Stimulated activated CD4-positive, alpha-beta T cell treated with anti-CD3 and anti-CD28 coated beads, TNF-alpha, amount 100 ng/mL, for 48 hours (primary cell): Measurements from ENCODE around the gene SLC36A2.
A peak's percentile ranks its signal among the peaks of the same experiment; 100 is the strongest.
"Not testable (repeated sequence)": the region's sequence is repeated elsewhere in the genome, so short reads cannot be mapped to it uniquely, and the experiment has no call there.

Source experiments
- DNase-seq, 3 donors: peaks; one replicate each; pipeline ENCODE4 v3.0.0-alpha.2; 2020; ENCODE audit warnings: low read depth in 3 of 3

SLC36A2 gene

DNA sequence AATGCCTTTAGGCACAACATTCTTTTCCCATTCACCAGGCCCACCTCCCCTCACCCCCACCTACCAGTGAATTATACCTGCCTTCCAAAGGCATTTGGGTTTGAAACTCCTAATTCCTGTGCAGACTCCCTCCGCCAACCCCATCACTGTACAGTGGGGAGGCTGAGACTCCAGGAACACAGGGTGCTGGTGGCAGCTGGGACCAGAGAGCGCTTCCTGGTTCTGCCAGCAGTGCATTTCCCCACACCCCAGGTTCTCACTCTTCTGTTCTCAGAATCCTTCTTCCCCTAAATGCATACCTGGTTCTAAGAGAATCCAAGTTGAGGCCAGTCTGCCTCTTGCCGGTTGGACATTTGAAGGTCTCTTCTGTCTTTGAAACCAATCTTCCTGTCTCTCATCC is 21.1 kb downstream of the SLC36A2 start:
- DNase-seq: no peak

DNA sequence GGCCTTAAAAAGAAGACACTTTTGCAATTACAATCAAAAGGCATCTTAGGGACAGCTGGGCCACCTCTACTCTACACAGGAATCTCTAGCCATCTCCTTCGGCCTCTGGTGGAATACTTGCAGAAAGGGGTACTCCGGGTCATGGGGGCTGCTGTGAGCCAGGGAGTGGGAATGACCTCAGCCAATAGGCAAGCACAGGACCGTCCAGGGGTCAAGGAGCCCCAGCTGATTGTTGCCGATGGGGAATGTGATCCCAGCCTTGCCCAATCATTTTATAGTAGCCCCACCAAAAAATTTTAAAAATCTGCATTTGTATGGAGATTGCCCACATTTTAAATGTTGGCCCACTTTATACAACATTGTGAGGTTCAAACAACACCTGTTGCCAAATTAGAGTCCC is 26.9 kb downstream of the SLC36A2 start:
- no peak for DNase-seq

DNA sequence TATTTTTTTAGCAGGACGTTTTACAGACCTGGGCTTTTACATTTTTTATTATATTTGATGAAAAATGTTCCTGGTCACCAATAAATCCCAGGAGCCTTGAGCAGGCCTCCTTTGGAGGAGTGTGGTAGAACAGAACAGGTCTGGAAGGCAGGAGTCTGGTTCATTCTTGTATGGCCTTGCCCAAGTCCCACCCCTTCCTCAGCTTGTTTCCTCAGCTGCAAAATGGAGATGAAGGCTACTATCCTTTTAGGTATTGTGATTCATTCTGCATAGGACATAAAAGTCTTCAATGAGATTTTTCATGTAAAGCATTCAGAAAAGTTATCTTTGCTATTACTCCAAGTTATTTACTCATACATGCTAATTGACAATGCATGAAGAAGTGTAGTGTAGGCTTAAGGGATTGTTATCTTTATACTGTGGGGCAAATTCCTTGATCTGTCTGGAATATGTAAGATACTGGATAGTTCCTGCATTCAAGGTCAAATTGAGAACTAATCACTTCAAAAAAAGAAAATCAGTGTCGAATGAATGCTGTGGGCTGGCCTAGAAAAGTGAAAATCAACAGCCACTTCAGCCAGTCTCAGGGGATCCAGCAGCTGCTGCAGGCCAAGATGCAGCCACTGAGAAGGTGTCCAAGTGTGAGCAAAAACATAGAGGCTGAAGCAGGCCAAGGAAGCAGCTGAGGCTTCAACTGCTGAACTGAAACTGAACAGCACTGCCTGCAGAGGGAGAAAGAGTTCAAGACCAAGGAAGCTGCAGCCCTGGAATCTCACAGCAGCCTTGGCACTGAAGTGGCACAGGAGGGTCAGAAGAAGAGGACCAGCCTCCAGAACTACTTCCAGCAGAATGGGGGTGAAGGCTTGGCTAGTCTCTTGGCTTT is 28.3 kb downstream of the SLC36A2 start:
- DNase-seq: no peak

DNA sequence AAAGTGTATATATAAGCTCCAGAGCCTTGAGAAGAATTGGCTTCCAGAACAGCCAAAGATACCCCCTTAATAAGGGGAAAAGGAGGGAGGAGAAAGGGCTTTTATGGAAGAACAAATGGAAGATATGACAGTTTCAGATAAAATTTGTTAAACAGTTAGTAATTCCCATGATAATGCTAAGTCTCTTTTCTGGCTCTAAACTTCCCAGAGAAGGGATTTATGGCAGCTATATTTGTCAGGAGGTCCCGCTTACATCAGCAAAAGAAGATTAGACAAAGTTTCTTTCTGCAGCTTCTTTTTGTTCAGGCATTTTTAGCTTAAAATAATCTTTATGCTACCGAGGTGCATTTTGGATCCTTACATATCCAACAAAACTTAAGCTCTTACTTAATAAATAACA is 29.5 kb downstream of the SLC36A2 start:
- no peak for DNase-seq

DNA sequence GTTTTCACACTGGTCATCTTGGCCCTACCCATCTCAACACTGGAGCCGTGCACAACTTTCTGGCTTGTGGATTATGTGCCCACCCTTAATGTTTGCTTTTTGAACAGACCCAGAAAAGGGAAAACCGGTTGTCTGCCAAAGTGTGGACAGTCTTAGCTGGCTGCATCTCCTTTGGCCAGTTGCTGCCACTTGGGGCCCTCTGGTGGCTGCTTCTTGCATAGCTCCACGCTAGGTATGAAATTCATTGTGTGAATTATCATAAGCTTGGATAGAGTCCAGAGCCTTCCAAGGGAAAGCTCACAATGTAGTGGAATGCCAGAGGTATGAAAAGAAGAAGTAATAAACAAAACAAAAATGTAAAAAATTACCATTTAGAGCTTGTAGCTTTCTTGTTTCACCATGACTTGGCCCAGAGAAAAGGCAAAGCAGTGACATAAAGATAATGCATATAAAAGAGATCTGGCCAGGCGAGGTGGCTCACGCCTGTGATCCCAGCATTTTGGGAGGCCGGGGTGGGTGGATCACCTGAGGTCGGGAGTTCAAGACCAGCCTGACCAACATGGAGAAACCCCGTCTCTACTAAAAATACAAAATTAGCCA is 31.3 kb downstream of the SLC36A2 start:
- peak in 2 of 3 donors; percentile 36 to 37 for DNase-seq

DNA sequence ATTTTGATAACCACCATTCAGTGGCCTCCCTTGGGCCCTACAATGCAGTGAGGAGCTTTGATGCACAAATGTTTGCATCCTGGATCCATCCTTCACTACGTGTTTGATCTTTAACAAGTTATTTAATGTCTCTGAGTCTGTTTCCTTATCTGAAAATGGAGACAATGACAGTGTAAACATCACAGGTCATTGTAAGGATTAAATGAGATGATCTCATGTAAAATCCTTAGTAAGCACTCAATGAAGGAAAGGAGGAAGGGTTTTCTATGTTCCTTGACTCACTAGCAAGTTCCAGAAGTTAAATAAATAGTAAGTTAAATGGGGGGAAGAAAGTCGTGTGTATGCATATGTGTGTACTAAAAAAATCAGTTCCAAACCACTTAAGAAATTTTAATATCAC is 34.0 kb downstream of the SLC36A2 start:
- DNase-seq: no peak

DNA sequence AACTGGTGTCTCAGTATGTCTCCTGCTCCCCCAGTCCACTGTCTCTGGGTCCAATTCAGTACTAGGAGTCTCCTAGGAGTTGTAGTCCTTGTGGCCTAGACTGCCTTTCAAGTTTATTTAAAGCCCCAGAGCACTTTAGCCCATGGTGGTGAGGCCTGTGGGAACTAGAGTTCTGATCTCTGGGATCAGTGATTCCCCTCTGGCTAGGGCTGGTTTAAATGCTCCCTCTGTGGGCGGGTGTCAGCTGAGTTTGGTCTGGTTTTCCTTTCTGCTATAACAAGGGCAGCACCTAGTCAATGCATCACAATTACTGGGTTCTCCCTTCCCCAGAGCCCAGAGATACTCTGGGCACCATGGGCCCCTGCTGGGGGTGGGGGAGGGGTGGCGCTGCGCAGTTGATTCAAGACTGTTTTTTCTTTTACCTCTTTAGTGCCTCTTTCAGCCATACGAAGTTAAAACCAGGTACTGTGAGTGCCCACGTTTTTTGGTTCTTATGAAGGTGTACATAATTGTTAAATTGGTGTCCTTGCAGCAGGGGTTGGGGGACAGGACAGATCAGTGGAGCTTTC is 34.5 kb downstream of the SLC36A2 start:
- DNase-seq: no peak

DNA sequence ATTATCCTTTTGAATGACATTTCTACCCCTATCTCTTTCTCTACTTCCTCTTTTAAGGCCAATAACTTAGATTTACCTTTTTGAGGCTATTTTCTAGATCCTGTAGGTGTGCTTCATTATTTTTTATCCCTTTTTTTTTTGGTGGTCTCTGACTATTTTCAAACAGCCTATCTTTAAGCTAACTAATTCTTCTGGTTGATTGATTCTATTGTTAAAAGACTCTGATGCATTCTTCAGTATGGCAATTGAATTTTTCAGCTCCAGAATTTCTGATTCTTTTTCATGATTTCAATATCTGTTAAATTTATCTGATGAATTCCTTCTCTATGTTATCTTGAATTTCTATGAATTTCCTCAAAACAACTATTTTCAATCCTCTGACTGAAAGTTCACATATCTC is 36.4 kb downstream of the SLC36A2 start:
- DNase-seq: no peak

DNA sequence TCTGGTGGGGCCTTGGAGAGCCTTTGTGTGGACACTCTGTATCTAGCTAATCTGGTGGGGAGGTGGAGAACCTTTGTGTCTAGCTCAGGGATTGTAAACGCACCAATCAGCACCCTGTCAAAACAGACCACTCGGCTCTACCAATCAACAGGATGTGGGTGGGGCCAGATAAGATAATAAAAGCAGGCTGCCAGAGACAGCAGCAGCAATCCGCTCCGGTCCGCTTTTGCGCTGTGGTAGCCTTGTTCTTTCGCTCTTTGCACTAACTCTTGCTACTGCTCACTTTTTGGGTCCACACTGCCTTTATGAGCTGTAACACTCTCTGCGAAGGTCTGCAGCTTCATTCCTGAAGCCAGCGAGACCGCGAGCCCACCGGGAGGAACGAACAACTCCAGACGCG is 37.5 kb downstream of the SLC36A2 start:
- not testable (repeated sequence) for DNase-seq

DNA sequence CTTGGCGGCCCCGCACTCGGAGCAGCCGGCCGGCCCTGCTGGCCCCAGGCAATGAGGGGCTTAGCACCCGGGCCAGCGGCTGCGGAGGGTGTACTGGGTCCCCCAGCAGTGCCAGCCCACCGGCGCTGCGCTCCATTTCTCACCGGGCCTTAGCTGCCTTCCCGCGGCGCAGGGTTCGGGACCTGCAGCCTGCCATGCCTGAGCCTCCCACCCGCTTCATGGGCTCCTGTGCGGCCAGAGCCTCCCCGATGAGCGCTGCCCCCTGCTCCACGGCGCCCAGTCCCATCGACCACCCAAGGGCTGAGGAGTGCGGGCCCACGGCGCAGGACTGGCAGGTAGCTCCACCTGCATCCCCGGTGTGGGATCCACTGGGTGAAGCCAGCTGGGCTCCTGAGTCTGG is 38.1 kb downstream of the SLC36A2 start:
- DNase-seq: not testable (repeated sequence)

DNA sequence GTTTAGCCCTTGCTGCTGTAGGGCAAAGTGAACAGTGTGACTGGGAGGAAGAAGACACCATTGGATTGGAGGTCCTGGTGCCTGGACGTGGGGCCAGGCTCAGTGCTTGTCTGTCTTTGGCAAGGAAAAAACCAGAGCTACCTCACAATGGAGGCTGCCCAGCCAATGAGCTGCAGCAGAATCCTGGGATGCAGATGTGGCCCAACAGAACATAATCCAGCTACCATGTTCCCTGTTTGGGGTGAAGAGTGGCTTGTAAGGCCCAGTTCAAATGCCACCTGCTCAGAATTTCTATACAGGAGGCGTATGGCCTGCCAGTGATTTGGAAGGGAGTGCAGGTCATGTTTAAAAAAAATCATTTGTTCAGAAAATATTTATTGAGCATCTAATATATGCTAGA is 43.7 kb downstream of the SLC36A2 start, which contains the start of gene SLC36A3:
Gene SLC36A3, minus strand, starts transcription at position 101 of the 400 bp plus-strand sequence. CDS start 412 bp downstream, outside the sequence.
- no peak for DNase-seq

DNA sequence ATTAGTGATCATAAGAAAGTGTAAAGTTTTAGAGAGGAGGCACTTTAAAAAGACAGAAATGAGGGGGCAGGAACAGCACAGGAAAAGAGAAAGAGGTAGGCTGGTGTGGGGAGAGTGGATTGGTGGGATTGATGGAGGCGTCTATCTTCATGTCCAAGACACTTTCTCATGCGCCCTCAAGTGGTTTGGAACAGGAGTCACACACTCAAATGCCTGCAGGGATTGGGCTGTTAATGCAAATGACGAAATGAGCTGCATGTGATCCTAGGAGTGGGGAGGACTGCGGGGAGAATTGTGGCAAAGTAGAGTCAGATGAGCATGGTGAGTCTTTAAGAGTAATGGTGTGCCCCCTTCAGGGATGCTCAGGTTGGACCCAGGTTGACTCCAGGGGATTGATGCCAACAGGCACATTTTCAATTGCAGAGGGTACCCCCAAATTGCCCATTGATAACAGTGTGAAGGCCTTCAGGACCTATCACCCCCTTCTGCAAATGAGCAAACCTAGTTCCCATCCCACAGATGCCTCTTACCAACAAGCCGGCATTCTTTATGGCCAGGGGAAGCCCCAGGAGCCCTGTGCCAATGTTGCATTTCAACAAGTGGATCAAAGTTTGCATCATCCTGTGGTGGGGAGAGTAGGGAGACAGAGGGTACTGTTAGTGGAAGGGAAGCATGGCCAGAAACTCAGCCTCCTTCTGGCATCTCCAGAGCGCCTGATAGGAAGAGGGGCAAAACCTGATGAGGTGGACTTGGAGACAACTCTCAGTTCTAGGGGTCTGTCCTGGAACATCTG is 49.1 kb downstream of the SLC36A2 start:
- DNase-seq: no peak

DNA sequence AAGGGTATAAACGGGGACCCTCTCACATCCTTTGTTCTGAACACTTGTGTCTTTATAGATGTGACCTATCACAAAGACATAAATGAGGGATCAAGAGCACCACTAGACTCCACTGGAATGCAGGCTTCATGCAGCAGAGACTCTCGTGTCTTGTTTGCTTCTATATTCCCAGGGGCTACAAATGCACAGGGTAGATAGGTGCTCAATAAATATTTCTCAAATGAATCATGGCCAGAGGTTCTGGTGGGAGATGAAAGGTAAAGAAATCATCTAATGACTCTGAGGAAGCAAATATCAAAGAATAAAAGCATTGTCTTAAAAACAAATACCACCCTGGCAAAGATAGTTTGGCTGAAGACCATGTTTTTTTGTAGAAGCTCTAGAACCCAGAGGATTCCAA is 50.4 kb downstream of the SLC36A2 start:
- no peak for DNase-seq

DNA sequence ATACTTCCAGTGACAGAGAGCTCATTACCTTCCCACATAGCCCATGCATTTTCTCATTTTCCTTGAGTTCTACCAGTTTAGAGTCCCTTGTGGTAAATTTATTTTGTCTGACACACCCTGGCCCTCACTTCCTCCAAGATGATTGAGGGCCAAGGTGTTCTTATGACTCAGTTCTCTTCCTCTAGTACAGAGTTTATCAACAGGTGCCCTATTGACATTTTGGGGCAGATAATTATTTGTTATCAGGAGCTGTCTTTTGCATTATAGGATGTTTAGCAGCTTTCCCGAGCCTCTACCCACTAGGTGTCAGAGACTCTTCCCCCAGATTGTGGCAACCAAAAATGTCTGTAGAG is 50.9 kb downstream of the SLC36A2 start:
- no peak for DNase-seq

DNA sequence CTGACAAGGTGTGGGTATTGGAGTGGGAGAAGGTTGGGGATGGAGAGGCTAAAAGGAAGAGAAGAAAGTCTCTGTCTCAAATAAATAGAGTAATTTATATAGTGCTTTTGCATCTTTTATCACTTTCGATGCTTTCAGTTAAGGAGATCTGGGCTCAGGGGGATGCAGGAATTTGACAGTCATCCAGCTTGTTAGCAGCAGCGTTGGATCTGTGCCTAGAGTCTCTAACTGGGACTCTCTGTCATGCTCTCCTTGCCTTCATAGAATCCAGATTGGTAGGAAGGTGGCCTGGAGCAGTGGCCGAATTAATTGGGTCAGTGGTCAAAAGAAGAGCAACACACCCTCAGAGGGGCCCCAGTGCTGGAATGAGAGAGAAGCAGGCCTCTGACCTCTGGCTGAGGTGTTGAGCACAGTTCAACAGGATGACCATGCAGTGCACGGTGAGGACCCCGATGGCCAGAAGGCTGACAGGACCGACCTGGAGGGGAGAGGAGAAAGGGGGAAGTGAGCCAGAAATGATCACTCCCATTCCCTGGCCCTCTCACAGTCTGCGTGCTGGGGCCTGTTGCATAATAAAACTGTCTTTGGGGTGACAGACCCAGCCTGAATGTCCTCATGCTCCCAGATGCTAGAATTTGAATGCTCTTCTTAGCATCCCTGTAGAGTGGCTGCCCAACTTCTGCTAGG is 51.4 kb downstream of the SLC36A2 start:
- DNase-seq: no peak

DNA sequence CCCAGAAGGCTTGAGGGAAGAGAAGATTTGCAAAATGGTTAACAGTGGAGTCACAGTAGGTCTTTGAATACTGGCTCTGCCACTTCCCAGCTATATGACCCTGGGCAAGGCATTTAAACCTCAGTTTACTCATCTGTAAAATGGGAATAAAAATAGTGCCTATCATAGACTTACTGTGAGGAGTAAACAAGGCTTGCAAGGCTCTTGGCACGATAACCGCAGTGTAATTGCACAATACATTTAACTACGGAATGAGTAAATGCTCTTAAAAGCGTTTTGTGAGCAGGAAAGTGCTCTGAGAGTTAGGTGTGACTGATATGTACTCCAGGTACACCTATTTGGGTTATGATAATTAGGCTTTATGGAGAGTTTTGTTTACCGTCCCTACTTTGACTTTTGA is 52.2 kb downstream of the SLC36A2 start:
- no peak for DNase-seq

DNA sequence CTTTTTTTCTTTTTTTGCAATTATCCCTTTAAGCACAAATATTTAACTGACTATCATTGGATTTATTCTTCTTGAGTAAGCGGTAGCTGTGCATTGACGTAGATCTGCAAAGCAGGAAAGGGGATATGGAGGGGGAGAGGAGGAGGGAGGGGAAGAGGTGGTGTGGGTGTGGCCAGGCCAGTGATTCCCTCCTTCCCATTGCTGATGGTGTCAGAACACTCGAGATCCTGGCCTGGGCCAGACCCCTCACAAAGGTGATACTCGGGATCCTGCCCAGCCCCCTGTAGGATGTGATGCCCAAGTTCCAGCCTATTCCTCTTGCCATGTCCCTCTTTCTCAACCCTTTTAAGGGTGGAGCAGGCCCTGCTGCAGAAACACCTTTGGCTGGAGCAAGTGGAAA is 53.7 kb downstream of the SLC36A2 start:
- DNase-seq: no peak

DNA sequence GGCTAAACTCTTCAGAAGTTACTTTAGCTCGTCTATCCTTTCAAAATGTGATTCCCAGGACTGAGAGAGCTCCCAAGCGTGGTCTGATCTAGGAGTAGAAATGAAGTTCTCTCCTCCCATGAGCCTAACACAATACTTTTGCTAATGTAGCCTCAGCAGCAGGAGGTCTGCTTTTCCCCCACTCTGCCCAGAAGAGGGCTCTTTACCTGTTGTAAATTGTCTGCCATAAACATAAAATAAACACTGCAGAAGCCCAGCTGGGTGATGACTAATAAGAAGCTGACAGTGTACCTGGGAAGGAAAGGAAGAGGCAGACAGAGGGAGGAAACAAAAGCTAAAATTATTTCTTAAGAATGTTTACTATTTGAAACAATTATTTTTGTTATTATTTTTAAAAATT is 59.2 kb downstream of the SLC36A2 start:
- DNase-seq: no peak

DNA sequence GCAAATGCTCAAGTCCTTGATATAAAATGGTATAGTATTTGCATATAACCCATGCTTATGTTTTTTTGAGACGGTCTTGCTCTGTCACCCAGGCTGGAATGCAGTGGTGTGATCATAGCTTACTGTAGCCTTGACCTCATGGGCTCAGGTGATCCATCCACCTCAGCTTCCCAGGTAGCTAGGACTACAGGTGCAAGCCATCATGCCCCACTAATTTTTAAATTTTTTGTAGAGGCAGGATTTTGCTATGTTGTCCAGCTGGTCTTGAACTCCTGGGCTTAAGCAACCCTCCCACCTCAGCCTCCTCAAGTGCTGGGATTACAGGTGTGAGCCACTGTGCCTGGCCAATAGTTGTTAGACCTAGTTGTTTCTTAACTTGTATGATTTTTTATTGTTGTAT is 61.1 kb downstream of the SLC36A2 start:
- no peak for DNase-seq

DNA sequence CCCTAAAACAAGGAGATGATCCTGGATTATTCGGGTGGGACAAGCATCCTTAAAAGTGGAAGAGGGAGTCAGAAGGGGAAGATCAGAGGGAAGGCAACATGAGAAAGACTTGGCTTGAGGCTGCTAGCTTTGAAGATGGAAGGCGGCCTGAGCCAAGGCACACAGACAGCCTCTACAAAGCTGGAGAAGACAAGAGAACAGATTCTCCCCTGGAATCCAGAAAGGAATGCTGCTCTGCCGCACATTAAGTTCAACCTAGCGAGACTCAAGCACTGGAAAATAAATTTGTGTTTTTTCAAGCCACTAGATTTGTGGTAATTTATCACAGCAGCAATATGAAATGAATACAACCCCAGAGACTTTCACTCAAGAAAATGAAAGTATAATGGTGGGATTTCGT is 61.7 kb downstream of the SLC36A2 start:
- DNase-seq: no peak

DNA sequence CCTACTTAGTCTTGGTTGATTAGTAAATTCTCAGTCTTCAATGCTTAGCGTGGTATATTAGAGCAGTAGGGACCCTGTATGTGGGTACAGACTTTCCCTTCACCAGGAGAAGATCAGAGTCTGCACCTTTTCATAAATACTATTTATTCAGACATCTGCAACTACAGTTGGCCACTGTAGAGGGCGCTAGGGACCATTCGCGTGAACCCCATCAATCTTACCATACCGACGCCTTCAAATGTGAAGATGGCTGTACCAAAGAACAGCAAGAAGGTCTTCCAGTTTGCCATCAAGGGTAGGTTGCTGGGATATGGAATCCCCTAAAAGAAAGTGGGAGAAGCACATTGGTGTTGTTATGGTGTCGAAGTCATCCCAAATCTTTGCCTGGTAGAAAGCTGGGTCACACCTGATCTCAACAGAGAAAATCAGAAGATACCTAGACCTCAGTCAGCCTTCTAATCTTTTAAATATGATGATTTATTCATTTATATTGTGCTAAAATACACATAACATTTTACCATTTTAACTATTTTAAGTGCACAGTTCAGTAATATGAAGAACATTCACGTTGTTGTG is 62.9 kb downstream of the SLC36A2 start:
- DNase-seq: no peak
